ENCODE results near the gene PLCB1.

- TF ChIP-seq CTCF (IDR thresholded peaks at IDR 0.05) (no peak), TEAD4 (CRISPR knock-in tag; IDR thresholded peaks at IDR 0.05) (no peak), FOXJ3 (CRISPR knock-in tag; IDR thresholded peaks at IDR 0.05; ENCODE audit: borderline replicate concordance) (no peak), ZSCAN18 (CRISPR knock-in tag; IDR thresholded peaks at IDR 0.05) (no peak), PREB (CRISPR knock-in tag; IDR thresholded peaks at IDR 0.05; ENCODE audit: borderline replicate concordance) (no peak), RELA (CRISPR knock-in tag; IDR thresholded peaks at IDR 0.05; ENCODE audit: borderline replicate concordance) (no peak), ZNF232 (CRISPR knock-in tag; IDR thresholded peaks at IDR 0.05) (no peak), ZNF121 (CRISPR knock-in tag; IDR thresholded peaks at IDR 0.05) (no peak), ATF2 (CRISPR knock-in tag; IDR thresholded peaks at IDR 0.05; ENCODE audit: borderline replicate concordance, low read depth) (no peak), MAX (CRISPR knock-in tag; IDR thresholded peaks at IDR 0.05) (no peak), TCF7 (CRISPR knock-in tag; IDR thresholded peaks at IDR 0.05; ENCODE audit: low read depth) (no peak), HMGXB4 (CRISPR knock-in tag; IDR thresholded peaks at IDR 0.05) (no peak), FOXP1 (CRISPR knock-in tag; IDR thresholded peaks at IDR 0.05; ENCODE audit: borderline replicate concordance) (no peak), USF2 (CRISPR knock-in tag; IDR thresholded peaks at IDR 0.05) (no peak)
Observed at GRCh38 chr20:8328189-8328588, 196.1 kb downstream of the PLCB1 start.

All from WTC11 (cell line).